Caki2 (cell line): Measurements from ENCODE around the gene RASGRF2. TPM values are rescaled to one million over a fixed set of nuclear protein-coding genes. Genes with fewer than 3 reads are reported as not detected.
A peak's percentile ranks its signal among the peaks of the same experiment; 100 is the strongest.

Experiments
- DNase-seq: peaks from one replicate; pipeline ENCODE4 v3.0.0-alpha.2; 2015; ENCODE audit warnings: low read depth
- in situ Hi-C: cut with HindIII; loops from 2 replicates; pipeline ENCODE4 v1.10.0; 2016; ENCODE audit warnings: low sequenced_read_pairs, low pct_unique_long_range_greater_than_20kb, mixed read lengths
- total RNA-seq: library from RNA; depleted of rRNA; stranded (reverse); fragments of >200 nt; shearing (Covaris generic); gene quantifications from 2 replicates; pipeline ENCODE4 v1.2.3, GENCODE V29; 2014; ENCODE audit warnings: low replicate concordance

Gene RASGRF2
- total RNA-seq, 1 experiment from 2014 or later = 1.3 TPM

GRCh38 chr5:81194633-81195334 lies 234.6 kb downstream of the RASGRF2 start:
- in situ Hi-C loops = no loop called here
- DNase-seq = peak; percentile 55

GRCh38 chr5:81195335-81195929 lies 235.3 kb downstream of the RASGRF2 start:
- in situ Hi-C loops = no loop called here
- no peak for DNase-seq

- in situ Hi-C loops = no loop called here
- DNase-seq = no peak
These were observed 242.5 kb downstream of the RASGRF2 start for GRCh38 chr5:81202655-81203054.

- in situ Hi-C loops = no loop called here
- DNase-seq = no peak
These were observed 243.6 kb downstream of the RASGRF2 start for GRCh38 chr5:81203729-81204128.

GRCh38 chr5:81204205-81204604 lies 244.0 kb downstream of the RASGRF2 start:
- in situ Hi-C loops = no loop called here
- DNase-seq = no peak

- in situ Hi-C loops = no loop called here
- DNase-seq = no peak
These were observed 244.9 kb downstream of the RASGRF2 start for GRCh38 chr5:81205058-81205457.

GRCh38 chr5:81207009-81207408 lies 246.8 kb downstream of the RASGRF2 start:
- peak; percentile 6 for DNase-seq
- in situ Hi-C loops = no loop called here

- in situ Hi-C loops = no loop called here
- DNase-seq = no peak
These were observed 248.7 kb downstream of the RASGRF2 start for GRCh38 chr5:81208904-81209303.

GRCh38 chr5:81209386-81209785 lies 249.2 kb downstream of the RASGRF2 start:
- DNase-seq = no peak
- in situ Hi-C loops = no loop called here

GRCh38 chr5:81209869-81210493 lies 249.8 kb downstream of the RASGRF2 start:
- in situ Hi-C loops = no loop called here
- DNase-seq = no peak

GRCh38 chr5:81212211-81212751 lies 252.1 kb downstream of the RASGRF2 start:
- in situ Hi-C loops = no loop called here
- DNase-seq = peak; percentile 54

- no peak for DNase-seq
- in situ Hi-C loops = no loop called here
These were observed 252.9 kb downstream of the RASGRF2 start for GRCh38 chr5:81213070-81213469.

- in situ Hi-C loops = no loop called here
- DNase-seq = no peak
These were observed 254.7 kb downstream of the RASGRF2 start for GRCh38 chr5:81214848-81215247.

- DNase-seq = no peak
- in situ Hi-C loops = no loop called here
These were observed 256.0 kb downstream of the RASGRF2 start for GRCh38 chr5:81216152-81216551.

- DNase-seq = no peak
- in situ Hi-C loops = no loop called here
These were observed 259.2 kb downstream of the RASGRF2 start for GRCh38 chr5:81219389-81219788.

- in situ Hi-C loops = no loop called here
These were observed 262.1 kb downstream of the RASGRF2 start for GRCh38 chr5:81222285-81222684.

GRCh38 chr5:81225463-81225862 lies 265.3 kb downstream of the RASGRF2 start:
- in situ Hi-C loops = no loop called here
- no peak for DNase-seq

More at GRCh38 chr5:81222285-81222684, 262.1 kb downstream of the RASGRF2 start:
- DNase-seq = no peak

GRCh38 chr5:81226286-81226685 lies 266.1 kb downstream of the RASGRF2 start:
- in situ Hi-C loops = no loop called here

GRCh38 chr5:81226949-81227348 lies 266.8 kb downstream of the RASGRF2 start:
- in situ Hi-C loops = no loop called here

More at GRCh38 chr5:81226286-81226685, 266.1 kb downstream of the RASGRF2 start:
- DNase-seq = no peak

More at GRCh38 chr5:81226949-81227348, 266.8 kb downstream of the RASGRF2 start:
- no peak for DNase-seq
